GM21528 (cell line): ENCODE results near the gene FAM3D.
A peak's percentile ranks its signal among the peaks of the same experiment; 100 is the strongest.

Experiments
- ATAC-seq: cut with Tn5 transposase; IDR thresholded peaks from one replicate; pipeline ENCODE4 v1.9.1; 2021; ENCODE audit warnings: mild to moderate bottlenecking, moderate library complexity; ENCODE audit not compliant: unreplicated experiment, low FRiP score

FAM3D gene

GRCh38 chr3:58604031-58604430, 62.5 kb downstream of the FAM3D start:
- no peak for ATAC-seq

DNA sequence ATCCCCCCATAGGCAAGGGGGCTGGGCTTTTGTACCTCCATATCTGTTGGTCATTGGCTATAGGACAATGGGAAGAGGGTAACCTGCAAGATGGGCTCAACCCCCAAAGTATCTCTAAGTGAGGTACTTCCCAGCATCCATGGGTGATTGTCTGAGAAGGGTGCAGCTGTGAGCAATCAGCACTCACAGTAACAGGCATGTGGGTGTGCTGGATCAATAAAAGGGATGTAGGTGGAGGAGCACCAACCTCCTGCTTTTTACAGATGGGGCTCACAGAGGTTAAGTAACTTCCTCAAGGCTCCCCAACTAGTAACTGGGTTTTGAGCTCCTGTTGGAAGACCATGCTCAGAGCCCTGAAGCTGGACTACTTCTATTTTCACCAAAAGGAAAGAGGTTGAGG, 63.0 kb downstream of the FAM3D start:
- no peak for ATAC-seq

DNA sequence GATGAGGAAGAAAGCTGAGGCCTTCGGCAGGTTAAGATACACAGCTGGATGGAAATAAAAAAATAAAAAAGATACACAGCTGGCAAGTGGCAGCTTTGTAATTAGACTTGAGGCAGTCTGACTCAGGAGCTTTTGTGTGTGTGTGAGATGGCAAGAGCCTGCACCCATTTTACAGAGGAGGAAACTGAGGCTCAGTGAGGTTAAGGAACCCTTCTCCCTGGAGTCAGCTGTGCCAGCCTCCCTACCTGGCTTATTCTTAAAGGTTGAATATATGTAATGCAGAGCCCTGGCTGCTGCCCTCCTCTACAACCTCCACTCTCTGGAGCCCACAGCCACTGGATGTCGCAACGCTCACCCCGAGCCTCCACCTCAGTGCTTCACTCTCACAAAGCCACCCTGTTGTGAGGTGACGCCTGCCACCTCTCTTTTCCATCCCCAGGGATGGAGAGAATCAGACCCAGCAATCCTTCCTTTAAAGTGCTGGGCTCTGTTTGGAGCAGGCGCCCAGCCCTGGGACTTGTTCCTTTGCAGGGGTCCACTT, 68.7 kb downstream of the FAM3D start:
- no peak for ATAC-seq

DNA sequence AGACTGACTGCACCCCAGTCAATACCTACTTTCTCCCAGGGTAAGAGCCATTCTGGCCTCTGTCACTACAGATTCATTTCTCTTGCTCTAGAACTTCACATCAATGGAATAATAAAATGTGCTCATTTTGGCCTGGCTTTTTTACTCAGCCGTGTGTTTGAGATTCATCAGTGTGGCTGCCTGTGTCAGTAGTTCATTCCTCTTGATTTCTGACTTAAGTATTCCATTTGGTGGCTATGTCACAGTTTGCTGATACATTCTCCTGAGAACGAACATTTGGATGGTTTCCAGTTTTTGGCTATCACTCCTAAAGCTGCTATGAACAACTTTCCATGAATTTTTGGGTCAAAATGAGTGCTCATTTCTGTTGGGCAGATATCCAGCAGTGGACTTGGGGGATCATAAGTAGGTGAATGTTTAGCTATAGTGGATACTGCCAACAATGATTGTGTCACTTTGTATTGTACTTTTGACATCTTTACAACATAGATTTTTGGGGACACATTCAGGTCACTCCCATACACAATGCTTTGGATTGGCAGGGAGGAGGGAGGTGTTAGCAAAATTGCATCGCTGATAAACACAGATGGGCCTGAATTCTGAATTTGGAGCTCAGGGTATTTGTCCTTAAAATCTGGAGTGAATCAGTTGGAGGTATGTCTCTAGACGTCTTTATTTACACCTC, 69.6 kb downstream of the FAM3D start:
- no peak for ATAC-seq

- no peak for ATAC-seq
Measured at GRCh38 chr3:58594117-58594516, 72.5 kb downstream of the FAM3D start.

DNA sequence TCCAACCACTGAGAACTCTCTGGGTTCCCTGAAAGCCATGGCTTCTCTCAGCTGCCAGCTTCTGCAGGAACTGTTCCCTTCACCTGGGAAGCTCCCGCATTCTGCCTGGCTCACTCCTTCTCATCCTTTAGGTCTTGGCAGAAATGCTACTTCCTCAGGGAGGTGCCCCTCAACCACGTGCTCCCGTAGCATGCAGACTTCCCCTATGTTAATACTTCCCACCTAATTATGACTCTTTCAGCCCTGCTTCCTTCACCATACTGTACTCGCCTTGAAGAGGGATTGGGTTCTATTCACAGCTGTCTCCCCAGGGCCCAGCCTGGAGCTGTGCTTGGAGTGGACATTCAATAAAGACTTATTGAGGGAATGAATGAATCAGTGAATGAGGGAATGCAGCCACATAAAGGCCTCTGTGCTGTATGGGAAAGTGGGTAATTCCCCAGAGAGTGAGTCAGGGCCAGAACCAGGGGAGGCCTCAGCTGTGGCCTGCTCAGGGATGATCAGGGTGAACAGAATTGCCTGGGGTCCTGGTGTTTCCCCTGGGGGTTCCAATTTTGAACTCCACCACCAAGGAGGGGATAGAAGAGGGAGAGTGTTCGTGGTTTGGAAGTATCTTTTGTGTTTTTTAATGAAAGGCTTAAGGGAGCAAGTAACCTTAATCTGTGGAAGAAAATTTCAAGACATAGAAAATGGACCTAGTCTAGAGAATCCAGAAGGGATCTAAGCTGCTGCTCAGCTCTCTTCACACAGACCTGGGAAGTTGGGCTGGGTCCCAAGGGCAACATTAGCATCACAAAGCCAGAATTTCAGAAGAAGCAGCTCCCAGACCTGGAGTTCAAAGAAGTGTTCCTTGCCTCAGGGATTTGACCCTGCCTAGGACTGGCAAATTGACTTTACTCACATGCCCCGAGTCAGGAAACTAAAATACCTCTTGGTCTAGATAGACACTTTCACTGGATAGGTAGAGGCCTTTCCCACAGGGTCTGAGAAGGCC, 74.8 kb downstream of the FAM3D start:
- no peak for ATAC-seq

GRCh38 chr3:58588030-58588614, 78.5 kb downstream of the FAM3D start:
- no peak for ATAC-seq

GRCh38 chr3:58586776-58587192, 79.8 kb downstream of the FAM3D start:
- no peak for ATAC-seq

- ATAC-seq, result no peak
Measured at GRCh38 chr3:58585994-58586393, 80.6 kb downstream of the FAM3D start.

DNA sequence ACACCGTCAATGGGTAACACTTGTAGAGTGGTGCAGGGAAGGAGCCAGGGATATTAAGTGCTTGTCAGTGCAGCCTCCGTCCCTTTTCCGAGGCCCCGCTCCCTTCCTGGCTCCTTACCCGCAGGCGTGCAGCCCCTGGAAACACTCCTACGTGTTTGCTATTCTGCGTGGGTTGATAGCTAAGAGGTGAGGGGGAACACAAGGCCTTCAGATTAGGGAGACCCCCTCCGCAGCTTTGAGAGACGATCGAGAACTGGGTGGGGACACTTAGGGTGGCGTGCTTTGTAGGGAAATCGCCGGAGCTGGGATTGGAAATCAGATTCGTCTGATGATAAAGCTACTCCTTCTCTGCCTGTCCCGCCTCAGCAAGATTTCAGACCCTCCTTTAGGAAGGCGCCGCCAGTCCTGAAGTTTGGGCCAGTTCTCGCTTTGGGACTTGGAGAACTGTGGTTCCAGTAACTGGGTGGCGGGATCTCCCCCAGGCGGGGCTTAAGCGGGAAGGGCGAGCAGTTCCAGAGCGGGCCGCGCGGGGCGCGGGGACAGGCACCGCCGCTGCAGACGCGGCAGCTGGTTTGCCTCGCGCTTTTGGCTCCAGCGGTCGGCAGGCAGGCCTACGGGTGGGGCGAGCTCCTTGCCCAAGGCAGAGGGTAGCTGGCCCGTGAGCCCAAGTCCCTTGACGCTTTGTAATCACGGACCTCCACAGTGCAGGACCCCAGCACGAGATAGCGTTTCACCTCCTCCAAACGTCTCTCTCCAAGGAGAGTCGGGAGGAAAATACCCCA, 81.4 kb downstream of the FAM3D start:
- ATAC-seq, result peak; percentile 71

DNA sequence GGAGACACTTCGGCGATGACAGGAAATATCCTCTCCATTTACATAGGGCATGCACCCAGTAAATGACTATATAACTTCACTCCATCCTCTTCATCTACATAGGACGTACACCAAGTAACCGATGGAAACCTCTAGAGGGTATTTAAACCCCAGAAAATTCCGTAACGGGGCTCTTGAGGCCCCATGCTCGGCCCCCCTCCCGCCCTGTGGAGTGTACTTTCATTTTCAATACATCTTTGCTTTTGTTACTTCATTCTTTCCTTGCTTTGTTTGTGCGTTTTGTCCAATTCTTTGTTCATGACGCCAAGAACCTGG, 81.9 kb downstream of the FAM3D start:
- ATAC-seq, result no peak
